Measurements from ENCODE around the gene PDSS1.
"Not testable (repeated sequence)": the region's sequence is repeated elsewhere in the genome, so short reads cannot be mapped to it uniquely, and the experiment has no call there.

Gene PDSS1

DNA sequence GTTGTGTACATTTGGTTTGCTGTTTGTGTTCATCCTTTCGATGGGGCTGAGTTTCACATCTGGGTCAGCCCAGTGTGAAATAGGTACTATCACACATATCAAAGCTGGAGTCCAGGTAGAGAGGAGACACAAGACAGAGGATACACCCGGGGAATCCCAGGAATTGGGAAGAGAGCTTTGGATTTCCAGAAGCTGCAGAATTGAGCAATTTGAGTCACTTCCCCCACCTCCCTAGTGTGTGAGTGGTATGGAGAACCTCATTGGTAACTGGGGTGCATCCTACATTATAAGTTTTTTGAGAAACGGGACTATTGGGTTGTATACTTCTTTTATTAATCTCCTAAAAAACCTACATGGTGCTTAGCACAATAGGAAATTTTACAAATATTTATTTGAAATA is 12.1 kb upstream of the PDSS1 start:
- H3K4me1 Mint-ChIP-seq (ENCODE audit: low read depth): peaks cover 30% of the 10 kb centered on the region
- no peak overlapping the region for H3K4me3 Mint-ChIP-seq
- H3K27me3 Mint-ChIP-seq: no peaks in the 10 kb centered on the region
- H3K36me3 Mint-ChIP-seq (ENCODE audit: low read depth): no peaks in the 10 kb centered on the region
- H3K27ac Mint-ChIP-seq: no peak overlapping the region
- no peaks in the 10 kb centered on the region for H3K9me3 Mint-ChIP-seq

DNA sequence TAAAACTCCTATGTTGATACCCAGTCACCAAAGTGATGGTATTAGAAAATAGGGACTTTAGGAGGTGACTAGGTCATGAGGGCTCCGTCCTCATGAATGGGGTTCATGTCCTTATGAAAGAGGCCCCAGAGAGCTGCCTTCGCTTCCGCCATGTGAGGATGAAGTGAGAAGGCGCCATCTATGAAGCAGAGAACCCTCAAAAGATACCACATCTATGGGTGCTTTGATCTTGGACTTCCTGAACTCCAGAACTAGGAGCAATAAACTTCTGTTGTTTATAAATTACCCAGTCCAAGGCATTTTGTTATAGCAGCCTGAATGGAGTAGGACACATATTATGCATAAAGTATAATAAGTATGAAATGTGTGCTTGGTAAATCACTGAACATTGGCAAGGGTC is 8.1 kb upstream of the PDSS1 start:
- H3K27me3 Mint-ChIP-seq: no peaks in the 10 kb centered on the region

DNA sequence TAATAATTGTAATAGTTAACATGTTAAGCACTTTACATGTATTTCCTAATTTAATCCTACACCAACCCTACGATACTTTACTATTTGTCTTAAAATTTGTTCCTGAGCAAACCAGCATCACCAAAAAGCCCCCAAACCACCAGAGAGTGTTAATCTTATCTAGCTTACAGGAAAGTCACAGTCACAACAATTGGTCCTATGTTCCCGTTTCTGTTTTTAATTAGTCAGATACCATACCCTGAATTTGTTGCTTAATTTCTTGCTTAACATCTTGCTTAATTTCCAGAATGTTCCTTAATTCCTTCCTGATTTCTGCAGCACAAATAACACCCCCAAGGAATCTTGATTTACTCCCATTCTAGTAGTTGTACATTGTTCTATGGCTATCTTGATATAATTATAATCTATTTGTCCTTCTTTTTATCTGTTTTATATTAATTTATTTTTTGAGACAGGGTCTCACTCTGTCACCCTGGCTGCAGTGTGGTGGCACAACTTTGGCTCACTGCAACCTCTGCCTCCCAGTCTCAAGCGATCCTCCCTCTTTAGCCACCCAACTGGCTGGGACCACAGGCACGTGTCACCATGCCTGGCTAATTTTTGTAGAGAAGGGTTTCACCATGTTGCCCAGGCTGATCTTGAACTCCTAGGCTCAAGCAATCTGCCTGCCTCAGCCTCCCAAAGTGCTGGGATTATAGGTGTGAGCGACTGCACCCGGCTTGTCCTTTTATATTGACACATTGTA is 6.6 kb upstream of the PDSS1 start:
- peaks cover 7% of the 10 kb centered on the region for H3K4me1 Mint-ChIP-seq (ENCODE audit: low read depth)
- no peaks in the 10 kb centered on the region for H3K36me3 Mint-ChIP-seq (ENCODE audit: low read depth)
- no peaks in the 10 kb centered on the region for H3K27me3 Mint-ChIP-seq
- no peak overlapping the region for H3K4me3 Mint-ChIP-seq
- H3K9me3 Mint-ChIP-seq: no peaks in the 10 kb centered on the region
- no peak overlapping the region for H3K27ac Mint-ChIP-seq

More for the DNA sequence above, 8.1 kb upstream of the PDSS1 start:
- Mint-ChIP-seq H3K9me3 (no peaks in the 10 kb centered on the region), H3K4me1 (ENCODE audit: low read depth) (peaks cover 12% of the 10 kb centered on the region), H3K27ac (no peak overlapping the region), H3K4me3 (no peak overlapping the region), H3K36me3 (ENCODE audit: low read depth) (no peaks in the 10 kb centered on the region)

DNA sequence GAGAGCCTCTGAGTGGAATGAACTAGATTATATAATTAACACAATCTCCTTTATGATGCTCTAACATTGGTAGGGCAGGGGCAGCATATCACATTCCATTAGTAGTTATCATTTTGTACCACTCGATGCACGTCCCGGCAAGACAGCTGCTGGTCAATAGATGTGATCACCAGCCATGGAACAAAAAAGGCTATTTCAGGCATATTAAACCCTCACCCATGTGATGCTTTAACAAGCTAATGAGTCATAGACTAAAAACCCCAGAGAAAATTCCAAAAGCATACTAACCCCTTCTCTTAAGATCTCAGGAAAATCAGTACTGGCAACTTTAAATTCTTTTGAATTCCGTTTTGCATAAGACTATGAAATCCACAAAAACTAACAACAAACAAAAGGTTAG is 3.0 kb upstream of the PDSS1 start:
- not testable (repeated sequence) for H3K27me3 Mint-ChIP-seq

DNA sequence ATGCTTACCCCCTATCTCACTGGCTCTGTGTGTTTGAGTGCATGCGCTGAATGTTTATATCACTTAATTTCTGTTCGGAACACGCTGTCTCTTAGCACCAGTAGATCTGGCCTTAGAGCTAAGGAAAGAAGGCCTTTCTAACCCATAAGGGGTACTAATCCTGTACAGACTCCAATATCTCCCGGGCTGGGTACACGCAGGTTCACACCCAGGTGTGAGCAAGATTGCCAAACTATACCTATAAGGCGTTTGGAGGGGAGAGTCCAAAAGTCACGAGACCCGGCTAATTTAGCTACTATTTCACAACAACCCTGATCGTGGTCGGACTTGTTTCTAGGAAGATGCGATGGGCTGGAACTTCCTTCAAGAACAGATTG is 727 bp upstream of the PDSS1 start:
- H3K4me1 Mint-ChIP-seq (ENCODE audit: low read depth): peaks cover 35% of the 10 kb centered on the region
- H3K9me3 Mint-ChIP-seq: no peaks in the 10 kb centered on the region
- H3K27ac Mint-ChIP-seq: peak overlapping the region; percentile 93
- H3K27me3 Mint-ChIP-seq: no peaks in the 10 kb centered on the region
- H3K4me3 Mint-ChIP-seq: peak overlapping the region; percentile 96
- H3K36me3 Mint-ChIP-seq (ENCODE audit: low read depth): peaks cover 31% of the 10 kb centered on the region

More for the DNA sequence above, 3.0 kb upstream of the PDSS1 start:
- Mint-ChIP-seq H3K36me3 (ENCODE audit: low read depth) (peaks cover 16% of the 10 kb centered on the region), H3K4me1 (ENCODE audit: low read depth) (peaks cover 23% of the 10 kb centered on the region)
- not testable (repeated sequence) for H3K4me3 Mint-ChIP-seq, H3K27ac Mint-ChIP-seq, H3K9me3 Mint-ChIP-seq

DNA sequence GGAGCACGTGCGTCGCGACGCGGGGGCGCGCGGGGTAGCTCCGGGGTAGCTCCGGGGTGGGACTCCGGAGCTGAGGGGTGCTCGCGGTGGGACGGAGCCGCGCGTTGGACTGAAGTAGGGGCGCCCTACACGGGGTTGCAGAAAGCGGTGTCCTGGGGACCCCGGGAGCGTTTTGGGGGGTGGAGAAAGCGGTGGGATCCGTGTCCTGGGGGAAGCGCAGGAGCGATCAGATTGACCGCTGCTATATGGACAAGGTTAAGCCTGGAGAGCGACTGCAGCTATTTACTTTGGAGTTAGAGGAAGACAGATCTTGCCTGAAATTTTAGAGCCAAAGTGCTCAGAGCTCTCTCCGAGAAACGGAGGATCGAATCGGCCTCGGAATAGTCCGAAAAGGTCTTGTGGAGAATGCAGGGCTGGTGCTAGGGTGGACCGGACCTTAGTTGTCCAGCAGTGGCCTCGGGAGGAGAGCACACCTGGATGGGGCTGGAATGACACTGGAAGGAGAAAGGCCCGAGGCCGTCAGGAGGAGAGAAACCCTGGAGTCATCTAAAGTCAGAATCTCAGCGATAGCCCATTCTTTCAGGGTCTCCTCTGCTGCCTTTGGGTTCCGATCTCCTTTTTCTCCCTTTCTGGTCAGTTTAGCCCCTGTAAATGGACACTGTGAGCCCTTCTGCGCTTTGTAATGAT is 564 bp downstream of the PDSS1 start:
- H3K27ac Mint-ChIP-seq: peak overlapping the region; percentile 97
- H3K4me1 Mint-ChIP-seq (ENCODE audit: low read depth): peaks cover 40% of the 10 kb centered on the region
- peaks cover 44% of the 10 kb centered on the region for H3K36me3 Mint-ChIP-seq (ENCODE audit: low read depth)
- H3K9me3 Mint-ChIP-seq: no peaks in the 10 kb centered on the region
- no peaks in the 10 kb centered on the region for H3K27me3 Mint-ChIP-seq
- peak overlapping the region; percentile 96 for H3K4me3 Mint-ChIP-seq

DNA sequence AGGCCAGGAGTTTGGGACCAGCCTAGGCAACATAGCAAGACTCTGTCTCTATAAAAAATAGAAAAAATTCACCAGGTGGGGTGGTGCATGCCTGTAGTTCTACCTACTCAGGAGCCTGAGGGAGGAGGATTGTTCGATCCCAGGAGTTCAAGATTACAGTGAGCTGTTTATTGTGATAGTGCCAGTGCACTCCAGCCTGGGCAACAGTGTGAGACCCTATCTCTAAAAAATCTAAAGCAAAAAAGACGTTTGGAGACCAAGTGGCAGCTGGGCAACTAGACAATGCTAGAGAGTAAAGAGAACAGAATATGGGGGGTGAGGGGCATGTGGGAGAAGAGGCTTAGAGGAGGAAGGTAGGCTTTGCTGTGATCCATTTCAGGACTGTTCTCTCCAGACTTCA is 1.4 kb downstream of the PDSS1 start:
- Mint-ChIP-seq H3K9me3 (no peaks in the 10 kb centered on the region), H3K27me3 (no peaks in the 10 kb centered on the region), H3K27ac (peak overlapping the region; percentile 97), H3K4me3 (peak overlapping the region; percentile 96), H3K36me3 (ENCODE audit: low read depth) (peaks cover 52% of the 10 kb centered on the region), H3K4me1 (ENCODE audit: low read depth) (peaks cover 40% of the 10 kb centered on the region)

DNA sequence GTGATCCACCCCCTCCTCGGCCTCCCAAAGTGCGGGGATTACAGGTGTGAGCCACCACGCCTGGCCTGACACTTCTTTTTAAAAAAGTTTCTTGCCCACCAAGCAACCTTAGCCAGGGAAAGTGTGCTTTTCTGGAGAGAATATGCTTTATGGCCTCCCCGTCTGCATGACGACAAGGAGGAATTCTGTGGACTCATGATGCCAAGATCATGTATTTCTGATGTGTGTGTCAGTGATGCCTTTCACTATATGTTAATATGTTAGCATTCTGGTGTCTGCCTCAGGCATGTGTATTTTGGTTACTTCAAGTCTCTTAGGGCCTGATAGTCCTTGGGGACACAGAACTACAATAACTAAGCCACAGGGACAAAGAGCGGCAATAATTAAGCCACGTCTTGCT is 2.1 kb downstream of the PDSS1 start:
- Mint-ChIP-seq H3K4me3 (peak overlapping the region; percentile 96), H3K36me3 (ENCODE audit: low read depth) (peaks cover 57% of the 10 kb centered on the region), H3K27me3 (no peaks in the 10 kb centered on the region), H3K27ac (peak overlapping the region; percentile 16), H3K9me3 (no peaks in the 10 kb centered on the region), H3K4me1 (ENCODE audit: low read depth) (peaks cover 40% of the 10 kb centered on the region)

DNA sequence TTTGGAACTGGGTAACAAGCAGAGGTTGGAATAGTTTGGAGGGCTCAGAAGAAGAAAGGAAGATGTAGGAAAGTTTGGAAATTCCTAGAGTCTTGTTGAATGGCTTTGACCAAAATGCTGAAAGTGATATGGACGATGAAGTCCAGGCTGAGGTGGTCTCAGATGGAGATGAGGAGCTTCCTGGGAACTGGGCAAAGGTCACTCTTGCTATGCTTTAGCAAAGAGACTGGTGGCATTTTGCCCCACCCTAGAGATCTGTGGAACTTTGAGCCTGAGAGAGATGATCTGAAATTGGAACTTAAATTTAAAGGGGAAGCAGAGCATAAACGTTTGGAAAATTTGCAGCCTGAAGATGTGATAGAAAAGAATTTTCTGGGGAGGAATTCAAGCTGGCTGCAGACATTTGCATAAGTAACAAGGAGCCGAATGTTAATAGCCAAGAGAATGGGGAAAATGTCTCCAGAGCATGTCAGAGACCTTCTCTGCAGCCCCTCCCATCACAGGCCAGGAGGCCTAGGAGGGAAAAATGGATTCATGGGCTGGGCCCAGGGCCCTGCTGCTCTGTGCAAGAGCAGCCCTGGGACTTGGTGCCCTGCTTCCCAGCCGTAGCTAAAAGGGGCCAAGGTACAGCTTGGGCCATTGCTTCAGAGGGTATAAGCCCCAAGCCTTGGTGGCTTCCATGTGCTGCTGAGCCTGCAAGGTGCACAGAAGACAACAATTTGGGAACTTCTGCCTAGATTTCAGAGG is 3.6 kb downstream of the PDSS1 start:
- Mint-ChIP-seq H3K27me3 (no peaks in the 10 kb centered on the region), H3K4me3 (peak overlapping the region; percentile 9), H3K4me1 (ENCODE audit: low read depth) (peaks cover 41% of the 10 kb centered on the region), H3K36me3 (ENCODE audit: low read depth) (peaks cover 66% of the 10 kb centered on the region), H3K27ac (peak overlapping the region; percentile 52), H3K9me3 (no peaks in the 10 kb centered on the region)

DNA sequence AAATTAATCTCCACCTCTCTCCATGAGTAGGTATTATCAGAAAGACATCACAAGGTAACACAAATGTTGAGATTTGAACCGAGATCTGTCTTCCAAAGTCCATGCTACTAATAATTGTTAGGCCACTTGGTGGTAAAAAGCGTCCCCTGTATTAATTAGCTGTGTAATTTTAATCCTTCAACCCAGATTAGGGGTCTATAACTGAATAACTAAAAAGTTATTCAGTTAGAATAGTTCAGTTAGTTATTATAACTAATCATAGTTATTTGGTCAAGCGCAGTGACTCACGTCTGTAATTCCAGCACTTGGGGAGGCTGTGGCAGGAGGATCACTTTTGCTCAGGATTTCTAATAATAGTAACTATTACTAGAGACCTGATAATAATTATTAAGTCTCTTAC is 5.6 kb downstream of the PDSS1 start:
- peaks cover 82% of the 10 kb centered on the region for H3K36me3 Mint-ChIP-seq (ENCODE audit: low read depth)
- H3K27ac Mint-ChIP-seq: no peak overlapping the region
- peaks cover 38% of the 10 kb centered on the region for H3K4me1 Mint-ChIP-seq (ENCODE audit: low read depth)
- no peak overlapping the region for H3K4me3 Mint-ChIP-seq
- no peaks in the 10 kb centered on the region for H3K27me3 Mint-ChIP-seq
- no peaks in the 10 kb centered on the region for H3K9me3 Mint-ChIP-seq

DNA sequence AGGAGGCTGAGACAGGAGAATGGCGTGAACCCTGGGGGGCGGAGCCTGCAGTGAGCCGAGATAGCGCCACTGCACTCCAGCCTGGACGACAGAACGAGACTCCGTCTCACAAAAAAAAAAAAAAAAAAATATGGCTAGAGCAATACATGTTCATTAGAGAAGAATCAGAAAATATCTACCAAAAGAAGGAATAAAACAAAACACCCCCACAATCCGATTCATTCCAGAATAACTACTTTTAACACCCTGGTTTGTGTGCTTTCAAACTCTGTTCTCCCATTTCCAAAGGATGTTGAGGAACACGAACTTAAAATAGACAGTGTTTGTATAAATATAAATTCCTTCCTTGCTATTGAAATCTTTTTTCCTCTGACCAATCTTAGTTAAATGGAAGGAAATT is 6.5 kb downstream of the PDSS1 start:
- H3K4me3 Mint-ChIP-seq: no peak overlapping the region
- no peak overlapping the region for H3K27ac Mint-ChIP-seq
- peaks cover 31% of the 10 kb centered on the region for H3K4me1 Mint-ChIP-seq (ENCODE audit: low read depth)
- H3K9me3 Mint-ChIP-seq: no peaks in the 10 kb centered on the region
- H3K27me3 Mint-ChIP-seq: no peaks in the 10 kb centered on the region
- H3K36me3 Mint-ChIP-seq (ENCODE audit: low read depth): peaks cover 85% of the 10 kb centered on the region

DNA sequence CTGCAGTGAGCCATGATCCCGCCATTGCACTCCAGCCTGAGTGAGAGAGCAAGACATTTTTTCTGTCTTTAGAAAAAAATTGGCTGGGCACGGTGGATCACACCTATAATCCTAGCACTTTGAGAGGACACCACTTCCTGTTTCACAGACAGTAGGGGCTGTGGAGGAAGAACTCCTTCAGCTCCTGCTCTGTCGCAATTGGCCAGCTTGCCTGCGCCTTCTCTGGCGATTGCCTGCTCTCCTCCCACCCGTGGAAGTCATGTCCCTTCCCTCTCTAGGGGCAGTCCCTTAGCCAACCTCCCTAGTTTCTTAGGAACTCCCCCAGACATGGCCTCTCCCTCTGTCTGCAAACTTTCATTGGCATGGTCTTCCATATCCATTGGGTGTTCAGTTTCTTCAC is 8.7 kb downstream of the PDSS1 start:
- Mint-ChIP-seq H3K4me1 (ENCODE audit: low read depth) (peaks cover 11% of the 10 kb centered on the region), H3K27ac (peak overlapping the region; percentile 28), H3K4me3 (no peak overlapping the region), H3K9me3 (no peaks in the 10 kb centered on the region), H3K36me3 (ENCODE audit: low read depth) (peaks cover 74% of the 10 kb centered on the region), H3K27me3 (no peaks in the 10 kb centered on the region)

DNA sequence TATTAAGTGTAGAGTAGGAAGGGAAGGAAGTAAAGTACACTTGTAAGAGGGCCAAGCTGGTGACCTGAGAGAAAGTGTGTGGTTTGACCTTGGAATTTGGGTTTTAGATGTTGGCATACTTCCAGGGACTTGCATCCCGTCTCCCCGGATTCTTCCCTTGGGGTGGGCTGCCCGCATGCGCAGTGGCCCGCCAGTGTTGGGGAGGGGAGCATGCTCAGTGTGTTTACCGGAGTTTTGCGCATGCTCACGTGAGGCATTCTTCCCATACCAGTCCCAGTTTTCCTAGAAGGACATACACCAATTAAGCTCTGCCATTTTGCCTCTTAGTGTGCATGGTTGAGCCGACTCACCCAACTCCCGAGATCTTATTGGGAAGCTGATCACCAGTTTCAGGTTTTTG is 9.4 kb downstream of the PDSS1 start:
- H3K36me3 Mint-ChIP-seq (ENCODE audit: low read depth): peaks cover 74% of the 10 kb centered on the region
- H3K27me3 Mint-ChIP-seq: no peaks in the 10 kb centered on the region
- no peak overlapping the region for H3K27ac Mint-ChIP-seq
- no peaks in the 10 kb centered on the region for H3K9me3 Mint-ChIP-seq
- H3K4me1 Mint-ChIP-seq (ENCODE audit: low read depth): peaks cover 10% of the 10 kb centered on the region
- no peak overlapping the region for H3K4me3 Mint-ChIP-seq

DNA sequence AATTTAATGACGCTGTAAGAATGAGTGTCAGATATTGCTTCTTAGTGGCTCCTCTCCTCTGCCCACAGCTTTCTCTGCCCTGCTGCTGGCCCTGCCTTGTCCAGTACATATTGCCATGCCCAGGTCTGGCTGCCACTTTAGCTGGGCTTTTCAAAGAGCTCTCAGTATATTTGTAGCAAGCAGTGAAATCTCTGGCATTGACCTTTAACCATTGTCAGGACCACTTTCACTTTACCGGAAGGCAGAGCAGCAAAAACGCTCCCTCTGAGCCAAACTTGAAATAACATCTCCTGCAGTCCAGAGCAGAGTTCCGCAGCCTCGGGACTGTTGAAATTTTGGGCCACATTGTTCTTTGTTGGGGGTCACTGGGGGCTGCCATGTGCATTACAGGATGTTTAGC is 13.8 kb downstream of the PDSS1 start:
- Mint-ChIP-seq H3K4me3 (no peak overlapping the region), H3K4me1 (ENCODE audit: low read depth) (peaks cover 2% of the 10 kb centered on the region), H3K27ac (no peak overlapping the region), H3K27me3 (no peaks in the 10 kb centered on the region), H3K36me3 (ENCODE audit: low read depth) (peaks cover 73% of the 10 kb centered on the region), H3K9me3 (no peaks in the 10 kb centered on the region)

DNA sequence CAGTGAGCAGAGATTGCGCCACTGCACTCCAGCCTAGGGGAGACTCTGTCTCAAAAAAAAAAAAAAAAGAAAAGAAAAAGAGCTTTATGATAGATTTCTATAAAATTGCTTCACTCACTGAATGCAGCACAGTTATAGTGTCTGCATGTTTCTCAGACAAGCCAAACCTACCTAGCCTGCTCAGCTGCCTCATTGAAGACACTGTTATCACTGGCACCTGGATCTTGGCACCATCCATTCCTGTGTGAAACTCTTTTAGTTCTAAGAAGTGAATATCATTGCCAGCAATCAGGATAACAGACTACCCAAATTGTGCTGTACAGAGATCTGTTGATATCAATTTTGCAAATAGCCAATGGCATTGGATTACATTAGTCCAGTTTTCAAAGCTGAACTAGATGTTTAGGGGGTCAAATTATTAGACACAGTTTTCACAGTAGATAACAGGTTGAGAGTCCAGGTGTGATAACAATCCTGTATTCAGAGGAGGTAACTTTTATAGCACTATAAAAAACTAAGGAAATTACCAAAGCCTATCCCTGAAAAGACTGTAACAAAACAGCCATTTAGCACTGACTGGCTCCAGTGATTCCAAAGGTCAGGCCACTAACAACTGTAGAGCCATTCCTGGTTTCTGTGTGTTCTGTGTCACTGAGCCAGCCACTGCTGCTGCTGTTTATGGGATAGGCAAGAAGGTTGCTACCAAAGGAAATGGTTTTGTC is 17.1 kb downstream of the PDSS1 start:
- Mint-ChIP-seq H3K27ac (no peak overlapping the region), H3K9me3 (no peaks in the 10 kb centered on the region), H3K36me3 (ENCODE audit: low read depth) (peaks cover 58% of the 10 kb centered on the region), H3K27me3 (no peaks in the 10 kb centered on the region), H3K4me3 (no peak overlapping the region), H3K4me1 (ENCODE audit: low read depth) (no peaks in the 10 kb centered on the region)
